ENCODE measurements around the gene INTS14.

INTS14 gene

DNA sequence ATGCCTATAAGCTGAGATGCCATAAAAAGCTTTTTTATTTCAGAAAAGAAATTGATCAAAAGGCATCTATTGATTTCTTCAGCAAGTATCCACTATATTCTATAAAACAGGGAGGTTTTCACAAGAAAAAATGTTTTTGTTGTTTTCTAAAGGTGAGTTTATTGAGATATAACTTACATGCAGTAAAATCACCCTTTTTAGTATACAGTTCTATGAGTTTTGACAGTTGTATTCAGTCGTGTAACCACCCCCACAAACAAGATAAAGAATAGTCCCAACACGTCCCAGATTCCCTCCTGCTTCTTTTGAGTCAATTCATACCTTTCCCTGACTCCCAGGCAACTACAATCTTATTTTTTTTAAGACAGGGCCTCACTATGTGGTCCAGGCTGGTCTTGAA is 7.8 kb downstream of the INTS14 start:
- no peak overlapping the region for H3K4me3 ChIP-seq (ENCODE audit: low read depth, low read length)
- TF ChIP-seq, protein P1, sequence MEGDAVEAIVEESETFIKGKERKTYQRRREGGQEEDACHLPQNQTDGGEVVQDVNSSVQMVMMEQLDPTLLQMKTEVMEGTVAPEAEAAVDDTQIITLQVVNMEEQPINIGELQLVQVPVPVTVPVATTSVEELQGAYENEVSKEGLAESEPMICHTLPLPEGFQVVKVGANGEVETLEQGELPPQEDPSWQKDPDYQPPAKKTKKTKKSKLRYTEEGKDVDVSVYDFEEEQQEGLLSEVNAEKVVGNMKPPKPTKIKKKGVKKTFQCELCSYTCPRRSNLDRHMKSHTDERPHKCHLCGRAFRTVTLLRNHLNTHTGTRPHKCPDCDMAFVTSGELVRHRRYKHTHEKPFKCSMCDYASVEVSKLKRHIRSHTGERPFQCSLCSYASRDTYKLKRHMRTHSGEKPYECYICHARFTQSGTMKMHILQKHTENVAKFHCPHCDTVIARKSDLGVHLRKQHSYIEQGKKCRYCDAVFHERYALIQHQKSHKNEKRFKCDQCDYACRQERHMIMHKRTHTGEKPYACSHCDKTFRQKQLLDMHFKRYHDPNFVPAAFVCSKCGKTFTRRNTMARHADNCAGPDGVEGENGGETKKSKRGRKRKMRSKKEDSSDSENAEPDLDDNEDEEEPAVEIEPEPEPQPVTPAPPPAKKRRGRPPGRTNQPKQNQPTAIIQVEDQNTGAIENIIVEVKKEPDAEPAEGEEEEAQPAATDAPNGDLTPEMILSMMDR (IDR thresholded peaks at IDR 0.05; ENCODE audit: borderline replicate concordance, insufficient read depth, low read depth, low read length), result no peak

DNA sequence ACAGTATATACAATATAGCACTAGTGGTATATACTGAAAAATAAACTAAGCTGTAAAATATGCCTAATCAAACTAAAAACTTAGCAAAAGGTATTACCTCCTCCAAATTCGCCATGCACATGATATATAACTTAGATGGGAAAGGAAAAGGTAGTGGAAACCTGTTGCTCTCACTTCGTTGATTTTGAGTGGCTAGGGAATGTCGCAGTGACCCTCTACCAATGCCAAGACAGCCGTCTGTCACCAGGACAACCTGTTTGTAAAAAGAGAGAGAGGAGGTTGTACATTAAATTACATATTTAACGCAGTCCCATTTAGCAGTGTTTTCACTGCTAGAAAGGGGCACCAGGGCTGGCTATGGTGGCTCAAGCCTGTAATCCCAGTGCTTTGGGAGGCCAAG is 11.3 kb downstream of the INTS14 start:
- no peak overlapping the region for H3K4me3 ChIP-seq (ENCODE audit: low read depth, low read length)
- TF ChIP-seq, protein P1 (IDR thresholded peaks at IDR 0.05; ENCODE audit: borderline replicate concordance, insufficient read depth, low read depth, low read length), result no peak

DNA sequence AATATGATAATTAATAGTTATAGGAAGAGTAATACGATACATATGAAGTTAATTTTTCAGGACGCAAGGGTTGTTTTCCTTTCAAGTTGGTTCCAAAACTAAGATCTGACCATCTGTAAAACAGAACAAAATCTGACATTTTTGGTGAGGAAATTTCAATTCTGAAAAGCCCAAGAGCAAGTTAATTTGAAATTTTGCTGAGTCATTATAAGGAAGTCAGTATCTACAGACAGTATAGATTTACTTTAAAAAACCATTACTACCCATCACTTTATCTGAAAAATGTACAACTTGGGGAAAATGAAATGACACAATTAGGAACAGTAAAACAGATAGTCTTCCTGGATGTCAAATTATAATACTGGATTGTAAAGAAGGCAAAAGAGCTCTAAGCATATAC is 12.5 kb downstream of the INTS14 start:
- H3K4me3 ChIP-seq (ENCODE audit: low read depth, low read length), result no peak overlapping the region
- TF ChIP-seq, protein P1 (IDR thresholded peaks at IDR 0.05; ENCODE audit: borderline replicate concordance, insufficient read depth, low read depth, low read length), result no peak

DNA sequence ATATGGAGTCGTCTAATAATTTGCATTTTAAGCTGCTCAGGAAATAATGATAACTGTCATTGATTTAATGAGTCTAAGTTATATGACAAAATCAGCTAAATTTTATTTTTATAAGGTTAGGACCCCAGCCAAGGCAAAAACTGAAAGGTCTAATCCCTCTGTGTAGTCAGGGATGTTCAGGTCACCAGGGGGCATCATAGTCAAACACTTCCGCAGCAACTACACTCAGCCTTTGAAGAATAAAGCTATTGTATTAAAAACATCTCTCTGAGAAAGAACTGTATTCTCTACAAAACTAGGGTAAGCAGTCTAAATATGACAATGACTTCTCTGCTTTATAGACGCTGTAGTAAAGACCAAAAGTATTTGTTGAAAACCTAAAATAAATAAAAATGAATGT is 15.0 kb downstream of the INTS14 start:
- TF ChIP-seq, protein P1 (IDR thresholded peaks at IDR 0.05; ENCODE audit: borderline replicate concordance, insufficient read depth, low read depth, low read length), result peak; percentile 20; the same call in 1 of the 2 replicates
- no peak overlapping the region for H3K4me3 ChIP-seq (ENCODE audit: low read depth, low read length)

DNA sequence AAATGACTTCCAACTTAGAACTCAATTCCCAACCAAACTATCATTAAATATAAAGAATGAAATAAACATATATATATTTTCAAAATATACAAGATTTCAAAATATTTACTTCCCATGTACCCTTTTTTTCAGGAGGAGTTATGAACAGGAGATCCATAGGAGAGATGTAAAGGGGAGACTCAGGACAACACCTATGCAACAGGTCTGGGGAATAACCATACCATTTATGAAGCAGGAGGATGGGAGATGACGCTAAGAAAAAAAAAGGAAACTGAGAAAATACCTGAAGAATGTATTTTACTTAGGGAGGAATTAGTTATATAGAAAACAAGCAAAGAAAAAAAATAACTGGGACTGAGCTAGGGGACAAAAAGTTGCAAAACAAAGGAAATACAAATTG is 23.8 kb downstream of the INTS14 start:
- TF ChIP-seq, protein P1 (IDR thresholded peaks at IDR 0.05; ENCODE audit: borderline replicate concordance, insufficient read depth, low read depth, low read length), result no peak
- H3K4me3 ChIP-seq (ENCODE audit: low read depth, low read length), result no peak overlapping the region

DNA sequence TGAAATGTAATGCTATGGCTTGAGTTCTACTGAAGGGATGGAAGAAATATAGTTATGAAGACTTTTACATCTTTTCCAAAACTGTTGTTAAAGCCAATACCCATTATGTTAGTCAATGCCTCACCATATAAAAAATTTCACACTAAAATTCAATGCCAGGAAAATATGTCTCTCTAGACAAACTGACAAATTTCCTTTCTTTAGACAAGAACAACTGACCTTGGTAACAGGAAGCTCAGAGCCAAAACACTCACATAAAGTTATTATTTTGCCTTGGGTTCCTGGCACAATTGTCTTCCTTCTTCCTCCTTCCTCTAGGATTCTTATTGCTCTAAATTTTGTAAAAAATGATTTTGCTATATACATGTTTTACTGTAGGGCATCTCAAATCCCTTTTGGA is 26.7 kb downstream of the INTS14 start:
- TF ChIP-seq, protein P1 (IDR thresholded peaks at IDR 0.05; ENCODE audit: borderline replicate concordance, insufficient read depth, low read depth, low read length), result no peak
- H3K4me3 ChIP-seq (ENCODE audit: low read depth, low read length), result no peak overlapping the region

DNA sequence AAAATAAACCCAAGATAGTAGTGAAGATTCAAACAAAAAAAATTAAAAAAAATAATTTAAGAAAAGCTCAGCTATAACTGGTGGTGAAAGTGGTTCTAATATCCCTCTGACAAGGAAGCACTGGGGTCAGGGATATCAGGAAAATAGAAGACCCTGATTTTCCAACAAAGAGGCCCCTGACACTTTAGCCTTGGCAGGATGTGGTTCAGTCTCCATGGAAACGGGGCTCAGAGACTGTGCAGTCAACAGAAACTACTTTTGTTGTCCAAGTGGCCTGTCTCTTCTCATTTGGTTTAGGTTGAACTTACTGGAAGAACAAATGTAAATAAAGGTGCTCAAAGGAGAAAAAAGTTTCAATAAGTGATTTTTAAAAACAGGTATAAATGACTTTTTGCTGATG is 27.2 kb downstream of the INTS14 start:
- H3K4me3 ChIP-seq (ENCODE audit: low read depth, low read length), result no peak overlapping the region
- TF ChIP-seq, protein P1 (IDR thresholded peaks at IDR 0.05; ENCODE audit: borderline replicate concordance, insufficient read depth, low read depth, low read length), result no peak
